Measurements from ENCODE around the gene LRP1B.
"Not testable (repeated sequence)": the region's sequence is repeated elsewhere in the genome, so short reads cannot be mapped to it uniquely, and the experiment has no call there.

LRP1B gene

GRCh38 chr2:140964324-140964723 lies 1166.5 kb downstream of the LRP1B start:
- DNase-seq = not testable (repeated sequence)

GRCh38 chr2:140949932-140950331 lies 1180.9 kb downstream of the LRP1B start:
- no peak for DNase-seq

DNA sequence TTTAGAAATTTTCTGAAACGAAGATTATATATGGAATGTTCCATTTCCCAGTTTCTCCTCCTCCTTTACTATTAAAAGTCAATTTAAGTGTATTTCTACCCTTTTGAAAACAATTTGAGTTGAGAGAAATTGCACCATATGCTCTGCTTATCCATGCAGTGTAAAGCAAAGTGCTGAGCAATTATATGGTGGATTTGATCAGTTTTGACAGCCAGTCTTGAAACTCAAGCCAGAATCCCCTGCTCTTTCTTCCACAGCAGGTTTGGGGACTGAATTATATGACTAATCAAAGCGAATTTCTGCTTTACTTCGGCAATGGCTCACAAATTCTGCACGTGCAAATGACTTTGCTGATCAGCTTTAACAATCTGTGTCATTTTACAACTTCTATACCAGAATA lies 1183.6 kb downstream of the LRP1B start:
- DNase-seq = no peak

- DNase-seq = no peak
These were observed 1186.9 kb downstream of the LRP1B start for GRCh38 chr2:140943867-140944266.

- no peak for DNase-seq
These were observed 1188.5 kb downstream of the LRP1B start for GRCh38 chr2:140942284-140942683.

DNA sequence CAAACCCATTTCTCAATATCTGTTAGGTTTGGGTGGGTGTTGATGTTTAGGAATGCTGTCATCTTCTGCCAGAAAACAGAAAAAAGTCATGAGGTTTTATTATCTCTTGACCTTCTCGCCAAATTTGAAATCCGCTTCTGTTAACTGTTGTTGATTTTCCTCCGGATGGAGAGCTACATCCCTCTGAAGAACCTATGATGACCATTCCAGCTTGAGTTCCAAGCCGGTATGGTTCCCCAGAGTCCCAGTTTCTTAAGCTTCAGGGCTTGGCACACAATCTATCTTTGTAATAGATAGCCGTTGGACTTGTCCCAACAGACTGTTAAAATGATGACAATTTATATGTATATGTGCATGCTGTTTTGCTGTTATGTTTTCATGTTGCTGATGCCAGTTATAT lies 1201.0 kb downstream of the LRP1B start:
- no peak for DNase-seq

DNA sequence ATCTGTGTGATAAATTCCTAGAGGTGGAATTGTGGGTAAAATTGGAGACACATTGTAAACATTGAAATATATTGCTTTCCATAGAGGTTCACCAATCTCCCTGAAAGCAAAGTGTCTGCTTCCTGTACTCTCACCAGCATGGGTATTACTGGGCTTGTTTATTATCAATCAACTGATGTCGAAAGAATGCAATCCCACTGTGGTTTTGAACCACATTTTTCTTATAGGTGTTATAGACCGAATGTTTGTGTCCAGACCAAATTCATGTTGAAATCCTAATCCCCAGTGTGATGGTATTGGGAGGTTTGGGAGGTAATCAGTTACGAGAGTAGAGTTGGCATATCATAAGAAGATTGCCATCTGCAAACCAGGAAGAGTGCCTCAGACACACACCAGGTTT lies 1212.4 kb downstream of the LRP1B start:
- no peak for DNase-seq

GRCh38 chr2:140916410-140916809 lies 1214.4 kb downstream of the LRP1B start:
- DNase-seq = no peak

- no peak for DNase-seq
These were observed 1220.1 kb downstream of the LRP1B start for GRCh38 chr2:140910683-140911082.

GRCh38 chr2:140905083-140905781 lies 1225.6 kb downstream of the LRP1B start:
- DNase-seq = no peak

DNA sequence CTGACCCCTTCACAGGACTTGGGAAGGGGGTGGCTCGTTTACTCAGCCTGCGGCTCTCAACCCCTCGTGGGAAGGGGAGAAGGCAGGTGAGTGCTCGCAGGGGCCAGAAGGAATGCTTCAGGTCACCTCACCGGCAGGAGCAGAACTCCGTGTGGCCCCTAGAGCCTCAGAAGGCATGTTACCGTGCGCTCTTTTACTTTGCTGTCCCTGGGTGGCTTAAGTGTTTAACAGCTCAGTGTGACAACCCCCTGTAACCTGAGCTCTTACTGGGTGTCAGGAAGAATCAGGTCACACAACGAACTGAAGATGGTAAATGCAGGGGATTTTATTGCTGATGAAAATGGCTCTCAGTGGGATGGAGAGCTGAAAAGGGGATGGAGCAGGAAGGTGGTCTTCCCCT lies 1235.4 kb downstream of the LRP1B start:
- DNase-seq = no peak

DNA sequence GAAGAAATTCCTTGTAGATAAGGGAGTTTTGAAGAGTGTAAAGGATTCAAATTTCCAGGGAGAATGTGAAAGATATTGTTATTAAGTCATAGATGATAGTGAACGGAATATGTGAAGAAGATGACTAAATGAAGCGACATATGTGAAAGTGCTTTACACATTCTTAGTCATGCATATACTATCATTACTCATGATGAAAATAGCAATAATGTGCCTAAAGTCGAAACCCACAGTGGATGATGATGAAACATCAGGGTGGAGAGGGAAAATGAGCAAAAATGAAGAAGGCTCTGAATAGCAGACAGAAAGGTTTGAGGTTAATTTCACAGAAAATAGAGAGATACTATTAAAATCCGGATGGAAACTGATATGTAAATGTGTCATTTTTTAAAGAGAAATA lies 1237.1 kb downstream of the LRP1B start:
- no peak for DNase-seq

- no peak for DNase-seq
These were observed 1237.7 kb downstream of the LRP1B start for GRCh38 chr2:140892911-140893637.

GRCh38 chr2:140892436-140892835 lies 1238.4 kb downstream of the LRP1B start:
- no peak for DNase-seq

DNA sequence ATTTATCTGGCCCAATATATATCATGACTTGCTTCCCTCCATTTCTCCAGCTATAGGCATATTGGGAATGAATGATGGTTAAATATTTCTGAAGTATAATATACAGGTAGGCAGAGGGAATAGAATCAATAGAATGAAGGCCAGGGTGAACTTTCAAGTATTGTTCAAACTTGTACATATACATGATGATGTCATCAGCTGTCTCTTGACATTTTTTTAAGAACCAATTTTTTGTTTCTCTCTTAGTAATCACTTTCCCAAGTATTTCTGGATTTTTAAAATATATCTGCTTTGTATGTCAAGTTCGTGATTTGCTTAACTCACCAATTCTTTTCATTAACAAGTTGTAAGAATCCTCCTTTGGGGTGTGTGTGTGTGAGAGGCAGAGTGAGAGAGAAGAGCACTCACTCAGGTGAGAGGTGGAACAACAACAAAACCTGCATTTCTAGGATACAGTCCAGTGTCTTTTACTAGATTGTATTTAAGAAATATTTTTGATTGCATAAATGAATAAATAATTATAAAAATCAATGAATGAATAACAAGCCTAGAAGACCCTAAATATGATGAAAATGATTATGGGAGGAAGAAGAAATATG lies 1239.1 kb downstream of the LRP1B start:
- DNase-seq = no peak

DNA sequence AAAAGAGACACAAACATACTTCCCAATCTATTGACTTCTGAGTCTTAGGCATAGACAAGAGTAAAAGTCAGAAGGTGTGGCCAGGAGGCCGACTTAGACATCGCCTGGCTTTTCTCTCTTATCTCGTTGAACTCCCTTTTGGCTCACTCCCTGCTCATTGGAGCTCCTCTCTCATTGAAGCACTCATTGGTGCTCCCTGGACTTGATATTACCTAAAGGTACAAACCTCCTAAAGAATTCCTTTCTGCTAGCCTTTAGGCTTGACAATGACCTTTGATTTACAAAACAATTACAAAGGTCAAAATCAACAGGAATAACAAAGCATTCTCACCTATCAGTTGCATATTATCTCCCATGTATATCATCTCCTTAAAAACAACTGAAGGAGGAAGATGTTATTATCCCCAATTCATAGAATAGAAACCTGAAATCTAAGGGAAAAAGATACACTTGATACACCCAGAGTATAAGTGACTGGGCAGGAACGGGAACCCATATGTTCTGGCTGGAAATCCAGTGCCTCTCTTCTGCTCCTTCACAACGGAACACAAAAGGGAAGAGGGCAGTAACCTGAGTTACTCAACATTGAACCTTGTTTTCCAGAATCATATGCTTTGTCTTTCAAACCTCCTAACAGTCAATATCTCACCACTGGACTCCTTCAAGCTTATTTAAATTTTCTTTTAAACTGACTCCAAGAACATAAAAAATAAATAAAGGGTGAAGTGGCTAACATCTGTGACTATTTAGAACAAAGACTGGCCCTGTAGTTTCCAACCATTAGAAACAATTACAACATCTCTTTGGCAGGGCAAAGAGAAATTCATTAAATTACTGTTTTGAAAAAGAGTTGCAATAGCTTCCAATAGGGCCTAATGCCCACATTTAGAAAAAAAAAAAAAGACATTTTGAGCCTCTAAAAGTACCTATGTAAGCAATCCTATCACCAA lies 1247.9 kb downstream of the LRP1B start:
- no peak for DNase-seq

- no peak for DNase-seq
These were observed 1250.2 kb downstream of the LRP1B start for GRCh38 chr2:140880573-140880972.

DNA sequence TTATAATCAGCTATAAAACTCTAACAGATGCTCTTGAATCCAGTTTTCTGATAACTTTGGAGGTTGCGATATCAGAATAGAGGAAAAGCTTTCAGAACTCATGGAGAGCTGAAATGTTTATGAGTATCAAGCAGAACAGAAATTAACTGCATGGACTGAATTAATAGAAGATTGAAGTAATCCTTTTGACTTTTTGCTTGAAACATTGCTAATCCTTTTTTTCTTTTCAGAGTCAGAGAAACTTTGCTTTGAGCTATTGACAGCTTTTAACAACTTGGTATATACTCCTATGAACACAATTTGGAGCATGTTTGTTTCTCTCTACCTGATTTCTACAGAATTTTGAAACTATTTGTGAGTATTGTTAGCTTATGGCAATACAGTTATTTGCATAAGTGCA lies 1254.8 kb downstream of the LRP1B start:
- no peak for DNase-seq

DNA sequence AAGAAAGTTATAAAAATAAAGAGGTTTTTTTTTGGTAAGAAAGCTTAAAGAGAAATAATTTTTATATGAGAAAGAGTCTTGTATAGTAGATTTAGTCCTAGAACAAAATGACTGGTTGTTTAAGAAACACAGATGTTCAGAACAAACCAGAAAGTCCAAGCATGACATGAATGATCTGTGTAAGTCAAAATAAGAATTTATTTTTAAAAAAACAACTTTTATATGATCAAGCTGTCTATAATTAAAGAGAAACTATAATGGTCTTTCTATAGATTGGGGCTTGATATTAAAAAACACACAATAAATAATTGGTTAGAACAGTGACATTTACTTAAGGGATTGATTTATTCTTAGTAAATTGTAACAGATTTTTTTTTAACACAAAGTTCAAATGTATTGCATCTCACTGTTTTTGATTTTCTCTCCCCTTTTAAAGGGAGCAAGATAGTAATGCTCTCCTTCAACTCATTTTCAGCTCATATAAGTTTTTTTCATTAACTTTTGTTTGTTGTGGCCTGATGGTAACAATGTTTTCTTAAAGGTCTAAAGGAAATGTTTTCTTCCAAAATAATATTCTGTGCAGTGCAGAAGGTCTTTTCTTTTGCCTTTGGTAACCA lies 1256.8 kb downstream of the LRP1B start:
- no peak for DNase-seq

GRCh38 chr2:140869925-140870324 lies 1260.9 kb downstream of the LRP1B start:
- no peak for DNase-seq

GRCh38 chr2:140869107-140869506 lies 1261.7 kb downstream of the LRP1B start:
- no peak for DNase-seq

- no peak for DNase-seq
These were observed 1265.0 kb downstream of the LRP1B start for GRCh38 chr2:140865837-140866236.

- DNase-seq = no peak
These were observed 1267.1 kb downstream of the LRP1B start for GRCh38 chr2:140863713-140864112.
